GM12878 (cell line): ENCODE data around the gene ABCB4. TPM values are rescaled to one million over a fixed set of nuclear protein-coding genes. Genes with fewer than 3 reads are reported as not detected.

ENCODE experiments used
- ATAC-seq: fragments of 200-7000 bp; cut with Tn5 transposase; 3 replicates; pipeline ENCODE4 v1.9.1; 2020; ENCODE audit warnings: mild to moderate bottlenecking, moderate library complexity
- BruUV-seq: library from RNA; stranded (reverse); fragments of 400-500 nt; replicated peaks from 2 replicates; lab custom pipeline; 2021; lab: Mats Ljungman, UMichigan
- CTCF ChIA-PET: fragments of 300-600 bp; sonication (Branson Sonifier 250); formaldehyde crosslinking; extraction: SDS; loops from one replicate; lab custom pipeline; 2021; ENCODE audit warnings: inconsistent platforms; lab: Yijun Ruan, JAX
- POLR2A ChIA-PET: fragments of 350-600 bp; formaldehyde crosslinking; extraction: SDS; loops from one replicate; lab custom pipeline; 2021; ENCODE audit warnings: inconsistent platforms; lab: Charles Lee
- RAD21 ChIA-PET: fragments of 300-600 bp; sonication (Branson Sonifier 250); formaldehyde crosslinking; loops from one replicate; lab custom pipeline; 2023; ENCODE audit warnings: antibody characterized with exemption; ENCODE audit not compliant: unreplicated experiment; lab: Charles Lee
- SMC1A ChIA-PET: fragments of 300-600 bp; sonication (Branson Sonifier 250); formaldehyde crosslinking; loops from one replicate; lab custom pipeline; 2023; ENCODE audit not compliant: unreplicated experiment, uncharacterized antibody; lab: Charles Lee
- DNase-seq: peaks from one replicate; pipeline ENCODE4 v3.0.0-alpha.2; 2011; ENCODE audit warnings: low read depth, low spot score
- FAIRE-seq: peaks from 3 replicates; lab custom pipeline; 2011; peaks lifted over from hg19 to GRCh38; lab: Jason Lieb, UNC
- H2AFZ ChIP-seq: 2 replicates; pipeline ENCODE4 v1.6.0; 2011; ENCODE audit warnings: low read depth, low read length, control low read depth; ENCODE audit not compliant: control insufficient read depth
- H3K27ac ChIP-seq: 2 replicates; pipeline ENCODE4 v1.5.1; 2011; ENCODE audit warnings: control low read depth; ENCODE audit not compliant: control insufficient read depth, insufficient read depth
- H3K27me3 ChIP-seq, 2 experiments: replicated peaks in 1 of 2; 2 replicates each; pipeline versions ENCODE4 v1.6.0 to v1.6.1; 2011; ENCODE audit warnings: low read length in 1 of 2; ENCODE audit not compliant: control insufficient read depth in 2 of 2, insufficient read depth in 2 of 2
- H3K36me3 ChIP-seq, 2 experiments: 2 replicates each; pipeline ENCODE4 v1.5.1; 2011; ENCODE audit warnings: low read length in 1 of 2; ENCODE audit not compliant: control insufficient read depth in 2 of 2, insufficient read depth in 2 of 2
- H3K4me1 ChIP-seq: 2 replicates; pipeline ENCODE4 v1.6.1; 2011; ENCODE audit warnings: mild to moderate bottlenecking, low read length, moderate library complexity, mixed read lengths; ENCODE audit not compliant: control insufficient read depth, insufficient read depth
- H3K4me2 ChIP-seq: 2 replicates; pipeline ENCODE4 v1.6.0; 2011; ENCODE audit warnings: control low read depth; ENCODE audit not compliant: control insufficient read depth, insufficient read depth
- H3K4me3 ChIP-seq: fragments of 200-600 bp; sonication (generic); 2 replicates; pipeline ENCODE4 v1.5.1; 2016
- H3K79me2 ChIP-seq: 2 replicates; pipeline ENCODE4 v1.6.0; 2011; ENCODE audit warnings: low read length; ENCODE audit not compliant: control insufficient read depth, insufficient read depth
- H3K9ac ChIP-seq: 2 replicates; pipeline ENCODE4 v1.8.0; 2011; ENCODE audit warnings: low read length, control low read depth, mixed read lengths; ENCODE audit not compliant: control insufficient read depth, insufficient read depth
- H3K9me3 ChIP-seq: replicated peaks from 3 replicates; pipeline ENCODE4 v1.5.1; 2011; ENCODE audit warnings: mild to moderate bottlenecking, low read length; ENCODE audit not compliant: control insufficient read depth, insufficient read depth
- H4K20me1 ChIP-seq: 2 replicates; pipeline ENCODE4 v1.6.0; 2011; ENCODE audit not compliant: control insufficient read depth, insufficient read depth
- ESRRA ChIP-seq: IDR thresholded peaks from 2 replicates; pipeline ENCODE4 v1.6.1; 2012; ENCODE audit warnings: mild to moderate bottlenecking, low read length, improper control_type of control experiment
- JUND ChIP-seq: IDR thresholded peaks from 2 replicates; pipeline ENCODE4 v1.6.1; 2012; ENCODE audit warnings: low read depth, mild to moderate bottlenecking, low read length, improper control_type of control experiment, moderate library complexity
- KDM1A ChIP-seq: fragments of 200-600 bp; sonication (generic); IDR thresholded peaks from 2 replicates; pipeline ENCODE4 v1.6.1; 2016; ENCODE audit warnings: borderline replicate concordance
- MEF2A ChIP-seq: IDR thresholded peaks from 2 replicates; pipeline ENCODE4 v1.6.1; 2011; ENCODE audit warnings: low read depth, mild to moderate bottlenecking, low read length, moderate library complexity; ENCODE audit not compliant: insufficient read depth
- NFYB ChIP-seq: IDR thresholded peaks from 2 replicates; pipeline ENCODE4 v1.6.1; 2011; ENCODE audit warnings: low read depth, mild to moderate bottlenecking, low read length, improper control_type of control experiment, moderate library complexity; ENCODE audit not compliant: insufficient read depth
- POLR2AphosphoS2 ChIP-seq: IDR thresholded peaks from 2 replicates; pipeline ENCODE4 v1.6.1; 2011; ENCODE audit warnings: low read depth, mild to moderate bottlenecking, low read length, improper control_type of control experiment, moderate library complexity
- STAT3 ChIP-seq: IDR thresholded peaks from 2 replicates; pipeline ENCODE4 v1.6.1; 2011; ENCODE audit warnings: low read depth, low read length, improper control_type of control experiment
- SUZ12 ChIP-seq: fragments of 200-600 bp; sonication (generic); IDR thresholded peaks from one replicate; pipeline ENCODE4 v1.6.1; 2018; ENCODE audit warnings: antibody characterized with exemption, mild to moderate bottlenecking; ENCODE audit not compliant: unreplicated experiment
- TCF7 ChIP-seq: IDR thresholded peaks from 2 replicates; pipeline ENCODE4 v1.6.1; 2014; ENCODE audit warnings: antibody characterized with exemption, borderline replicate concordance
- ZZZ3 ChIP-seq: IDR thresholded peaks from 2 replicates; pipeline ENCODE4 v1.6.1; 2011; ENCODE audit warnings: low read depth; ENCODE audit not compliant: control insufficient read depth, insufficient read length
- WGBS: methylation state at CpG from one replicate; pipeline ENCODE4 v1.1.6; 2016; ENCODE audit warnings: low lambda C conversion rate; ENCODE audit not compliant: insufficient replicate concordance, insufficient coverage; ENCODE audit errors: missing lambda C conversion rate; 5-methylcytosine and 5-hydroxymethylcytosine counted together
- in situ Hi-C: fragments of 300-500 bp; cut with MboI; formaldehyde crosslinking; loops from 9 replicates; pipeline ENCODE4 v1.14.3; 2018; ENCODE audit warnings: mixed read lengths
- intact Hi-C: fragments of 100-400 bp; cut with micrococcal nuclease; formaldehyde crosslinking; loops from one replicate; pipeline ENCODE4 v1.14.2; 2022; ENCODE audit not compliant: unreplicated experiment
- polyA plus RNA-seq, 11 experiments: library from polyadenylated mRNA; depleted of rRNA in 4 of 11; unstranded in 6 of 11; stranded (reverse) in 5 of 11; fragments of >200 nt; fragmentation: Nextera tagmentation in 4 of 11; fragmentation: Illumina TruSeq in 1 of 11; extraction: Ambion mirVana in 4 of 11; extraction: Trizol in 1 of 11; gene quantifications; 1 replicate in 1 of 11; 2 replicates in 10 of 11; pipeline versions ENCODE4 v1.2.1 to v1.2.3, GENCODE V29; 2011 to 2016; ENCODE audit warnings: inconsistent platforms in 2 of 11, missing spikeins in 2 of 11, low read depth in 1 of 11
- total RNA-seq, 4 experiments: library from RNA; depleted of rRNA in 3 of 4; stranded (reverse); fragments of >200 nt in 3 of 4; fragmentation: Illumina TruSeq in 1 of 4; extraction: Trizol in 1 of 4; gene quantifications; 2 replicates each; pipeline versions ENCODE4 v1.2.1 to v1.2.3, GENCODE V29; 2013 to 2021
- TF ChIP-seq, protein P1 (sequence below): IDR thresholded peaks from 2 replicates; pipeline ENCODE4 v1.6.1; 2012; ENCODE audit warnings: low read length, inconsistent platforms
- TF ChIP-seq, protein P2 (sequence below), 3 experiments: IDR thresholded peaks in 2 of 3; conservative IDR thresholded peaks in 1 of 3; 2 replicates each; pipeline ENCODE4 v1.5.1; 2011; ENCODE audit warnings: low read depth in 3 of 3, low read length in 3 of 3, mild to moderate bottlenecking in 3 of 3, control low read depth in 2 of 3, moderate library complexity in 2 of 3, inconsistent platforms in 1 of 3, mixed read lengths in 1 of 3; ENCODE audit not compliant: control insufficient read depth in 2 of 3, insufficient read depth in 1 of 3; ENCODE audit errors: extremely low read depth in 1 of 3

ABCB4 gene
- total and polyA plus RNA-seq, 10 of the 15 experiments (the other 5 are each of a cell fraction or from before 2014, with no cell fraction given), result 1.9 to 8.3 (median 4.4) TPM

DNA sequence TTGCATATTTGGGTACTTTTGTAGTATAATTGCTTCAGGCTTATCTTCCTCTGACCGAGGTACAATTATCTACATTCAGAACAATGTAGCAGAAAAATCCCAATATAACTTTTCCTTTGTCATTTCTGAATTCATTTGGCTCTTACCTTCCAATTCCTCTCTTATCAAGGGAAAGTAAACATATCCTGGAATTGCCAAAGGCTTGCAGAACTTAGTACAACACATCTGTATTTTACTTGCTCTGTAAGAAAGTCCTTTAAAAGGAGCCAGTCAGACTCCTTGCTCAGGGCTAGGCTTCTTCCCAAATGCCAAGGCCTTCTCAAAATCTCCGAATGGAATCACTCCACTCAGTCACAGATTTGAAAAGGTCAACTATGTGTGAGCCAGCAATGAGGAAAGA, 43.3 kb upstream of the ABCB4 start (continued):
- TF ChIP-seq, protein P1, sequence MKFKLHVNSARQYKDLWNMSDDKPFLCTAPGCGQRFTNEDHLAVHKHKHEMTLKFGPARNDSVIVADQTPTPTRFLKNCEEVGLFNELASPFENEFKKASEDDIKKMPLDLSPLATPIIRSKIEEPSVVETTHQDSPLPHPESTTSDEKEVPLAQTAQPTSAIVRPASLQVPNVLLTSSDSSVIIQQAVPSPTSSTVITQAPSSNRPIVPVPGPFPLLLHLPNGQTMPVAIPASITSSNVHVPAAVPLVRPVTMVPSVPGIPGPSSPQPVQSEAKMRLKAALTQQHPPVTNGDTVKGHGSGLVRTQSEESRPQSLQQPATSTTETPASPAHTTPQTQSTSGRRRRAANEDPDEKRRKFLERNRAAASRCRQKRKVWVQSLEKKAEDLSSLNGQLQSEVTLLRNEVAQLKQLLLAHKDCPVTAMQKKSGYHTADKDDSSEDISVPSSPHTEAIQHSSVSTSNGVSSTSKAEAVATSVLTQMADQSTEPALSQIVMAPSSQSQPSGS, result no peak
- no peak for TF ChIP-seq NFYB
- no peak for TF ChIP-seq MEF2A
- TF ChIP-seq KDM1A, result no peak
- TF ChIP-seq, protein P2, sequence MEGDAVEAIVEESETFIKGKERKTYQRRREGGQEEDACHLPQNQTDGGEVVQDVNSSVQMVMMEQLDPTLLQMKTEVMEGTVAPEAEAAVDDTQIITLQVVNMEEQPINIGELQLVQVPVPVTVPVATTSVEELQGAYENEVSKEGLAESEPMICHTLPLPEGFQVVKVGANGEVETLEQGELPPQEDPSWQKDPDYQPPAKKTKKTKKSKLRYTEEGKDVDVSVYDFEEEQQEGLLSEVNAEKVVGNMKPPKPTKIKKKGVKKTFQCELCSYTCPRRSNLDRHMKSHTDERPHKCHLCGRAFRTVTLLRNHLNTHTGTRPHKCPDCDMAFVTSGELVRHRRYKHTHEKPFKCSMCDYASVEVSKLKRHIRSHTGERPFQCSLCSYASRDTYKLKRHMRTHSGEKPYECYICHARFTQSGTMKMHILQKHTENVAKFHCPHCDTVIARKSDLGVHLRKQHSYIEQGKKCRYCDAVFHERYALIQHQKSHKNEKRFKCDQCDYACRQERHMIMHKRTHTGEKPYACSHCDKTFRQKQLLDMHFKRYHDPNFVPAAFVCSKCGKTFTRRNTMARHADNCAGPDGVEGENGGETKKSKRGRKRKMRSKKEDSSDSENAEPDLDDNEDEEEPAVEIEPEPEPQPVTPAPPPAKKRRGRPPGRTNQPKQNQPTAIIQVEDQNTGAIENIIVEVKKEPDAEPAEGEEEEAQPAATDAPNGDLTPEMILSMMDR (IDR thresholded peaks at IDR 0.05 in 2 of 3, conservative IDR thresholded peaks at IDR 0.05 in 1 of 3; ENCODE audit: control insufficient read depth in 2 of 3, extremely low read depth in 1 of 3, insufficient read depth in 1 of 3, low read depth in 3 of 3, low read length in 3 of 3), result no peak
- TF ChIP-seq STAT3, result no peak

DNA sequence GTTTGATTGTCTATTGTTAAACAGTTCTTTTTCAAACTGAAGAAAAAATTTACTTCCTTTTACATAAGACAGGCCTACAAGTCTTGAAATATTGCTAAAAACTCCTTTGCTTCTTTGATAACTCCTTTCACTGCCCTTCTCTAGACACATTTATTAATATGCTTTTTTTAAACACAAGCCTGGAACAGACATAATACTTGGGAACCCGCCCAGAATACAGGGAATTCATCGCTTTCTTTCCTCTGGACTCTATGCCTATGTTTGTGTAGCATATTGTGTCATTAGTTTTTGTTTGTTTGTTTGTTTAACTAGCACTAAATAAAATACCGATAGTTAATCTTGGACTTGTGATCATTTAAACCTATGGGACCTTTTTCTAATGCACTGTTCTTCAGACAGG, 42.4 kb upstream of the ABCB4 start:
- no TSS peak for BruUV-seq
- Histone ChIP-seq H3K9me3 (no peaks in the 10 kb centered on the region), H3K36me3 (no peaks in the 10 kb centered on the region), H3K9ac (no peak overlapping the region), H3K4me2 (no peak overlapping the region), H3K4me1 (no peaks in the 10 kb centered on the region)
- intact Hi-C loops, result no loop called here
- SMC1A ChIA-PET, result interaction anchor here (0.7 to 1.5 kb wide), 3 partner anchors 14 to 32 kb away, joined by 3 to 4 read pairs (median 3); no protein-coding TSS in a partner anchor
- DNase-seq, result no peak
- 62% methylated on average over 3 of the region's 3 CpGs for WGBS
- TF ChIP-seq SUZ12, result no peak
- no peak for TF ChIP-seq ZZZ3
- no peak for TF ChIP-seq ESRRA
- TF ChIP-seq POLR2AphosphoS2, result no peak
- TF ChIP-seq JUND, result no peak
- TF ChIP-seq TCF7, result no peak
- TF ChIP-seq, all 136 proteins: peak for 0
- ATAC-seq (no peak), FAIRE-seq (no peak)
- ChIA-PET RAD21 (no interaction called here), POLR2A (no interaction called here), CTCF (interaction anchor here (2.5 kb wide), 1 partner anchor 12 kb away, joined by 13 read pairs; no protein-coding TSS in a partner anchor)
- Histone ChIP-seq H3K27me3 (no peaks in the 10 kb centered on the region), H3K4me3 (no peak overlapping the region), H4K20me1 (no peaks in the 10 kb centered on the region), H3K79me2 (no peaks in the 10 kb centered on the region), H2AFZ (no peak overlapping the region), H3K27ac (no peak overlapping the region)
- in situ Hi-C loops, result no loop called here
